ENCODE results near the gene CNP. TPM values are rescaled to one million over a fixed set of nuclear protein-coding genes. Genes with fewer than 3 reads are reported as not detected.

Gene CNP
- total RNA-seq, 1 experiment from 2014 or later, result 51.2 TPM

DNA sequence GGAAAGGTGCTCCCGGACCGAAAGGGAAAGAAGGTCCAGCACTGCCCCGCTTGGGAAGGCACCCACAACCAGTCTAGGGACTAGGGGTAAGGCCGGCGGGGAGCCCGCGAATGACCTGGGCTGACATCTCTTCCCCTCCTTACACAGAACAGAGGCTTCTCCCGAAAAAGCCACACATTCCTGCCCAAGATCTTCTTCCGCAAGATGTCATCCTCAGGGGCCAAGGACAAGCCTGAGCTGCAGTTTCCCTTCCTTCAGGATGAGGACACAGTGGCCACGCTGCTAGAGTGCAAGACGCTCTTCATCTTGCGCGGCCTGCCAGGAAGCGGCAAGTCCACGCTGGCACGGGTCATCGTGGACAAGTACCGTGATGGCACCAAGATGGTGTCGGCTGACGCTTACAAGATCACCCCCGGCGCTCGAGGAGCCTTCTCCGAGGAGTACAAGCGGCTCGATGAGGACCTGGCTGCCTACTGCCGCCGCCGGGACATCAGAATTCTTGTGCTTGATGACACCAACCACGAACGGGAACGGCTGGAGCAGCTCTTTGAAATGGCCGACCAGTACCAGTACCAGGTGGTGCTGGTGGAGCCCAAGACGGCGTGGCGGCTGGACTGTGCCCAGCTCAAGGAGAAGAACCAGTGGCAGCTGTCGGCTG, 1.5 kb downstream of the CNP start:
- Histone ChIP-seq H3K4me1 (ENCODE audit: control insufficient read depth in 1 of 2, insufficient read depth in 2 of 2, low read length in 2 of 2) (peaks cover 7 to 22% of the 10 kb centered on the region in 2 experiments), H3K9me3 (ENCODE audit: control insufficient read depth in 1 of 2, insufficient read depth in 1 of 2, low read depth in 1 of 2, low read length in 2 of 2) (no peaks in the 10 kb centered on the region), H3K9ac (ENCODE audit: low read length) (no peak overlapping the region), H3K36me3 (ENCODE audit: control insufficient read depth in 1 of 2, insufficient read depth in 2 of 2, low read length in 2 of 2) (peaks cover 15 to 29% of the 10 kb centered on the region in 2 experiments; a peak in 3 of 4 replicates), H3K9me2 (ENCODE audit: insufficient read depth) (no peaks in the 10 kb centered on the region), H3K4me3 (replicated peaks in 1 of 2; ENCODE audit: low read depth in 1 of 2, low read length in 2 of 2) (peak overlapping the region; percentile 54 to 77), H3K4me2 (ENCODE audit: low read length) (peak overlapping the region; percentile 82), H3K27ac (ENCODE audit: low read depth, low read length) (peak overlapping the region; percentile 73; the same call in 1 of the 2 replicates), H3K79me2 (ENCODE audit: insufficient read depth, low read length) (peaks cover 21% of the 10 kb centered on the region), H3K27me3 (ENCODE audit: insufficient read depth, low read length) (no peaks in the 10 kb centered on the region), H4K20me1 (ENCODE audit: insufficient read depth) (no peaks in the 10 kb centered on the region), H2AFZ (ENCODE audit: low read depth, low read length, poor library complexity, severe bottlenecking) (no peak overlapping the region)
- intact Hi-C loops (cut with micrococcal nuclease), result loop anchor here (5.0 kb wide), 1 partner anchor 49 kb away; the partner anchor contains the start of gene DNAJC7
- DNase-seq (ENCODE audit: low read depth, low spot score) (no peak), ATAC-seq (no peak)
- ChIA-PET POLR2A (interaction anchor here (1.6 to 3.0 kb wide), 2 partner anchors 13 to 50 kb away, joined by 3 to 17 read pairs; partner anchors contain the start of gene DNAJC7), RAD21 (ENCODE audit: low non-redundant PET in 1 of 2, low total read pairs in 2 of 2, uncharacterized antibody in 2 of 2, unreplicated experiment in 2 of 2) (no interaction called here), CTCF (no interaction called here)
- TF ChIP-seq TCF7L2 (IDR thresholded peaks at IDR 0.05; ENCODE audit: borderline replicate concordance, extremely low read depth, insufficient read depth, insufficient read length) (no peak), POLR2AphosphoS5 (IDR thresholded peaks at IDR 0.05; ENCODE audit: low read depth, low read length) (no peak), POLR2A (IDR thresholded peaks at IDR 0.05; ENCODE audit: borderline replicate concordance, extremely low read depth, insufficient read depth, insufficient read length) (no peak), ZFX (IDR thresholded peaks at IDR 0.05) (no peak)
- TF ChIP-seq, protein P1, sequence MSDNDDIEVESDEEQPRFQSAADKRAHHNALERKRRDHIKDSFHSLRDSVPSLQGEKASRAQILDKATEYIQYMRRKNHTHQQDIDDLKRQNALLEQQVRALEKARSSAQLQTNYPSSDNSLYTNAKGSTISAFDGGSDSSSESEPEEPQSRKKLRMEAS (IDR thresholded peaks at IDR 0.05), result no peak
- no TSS peak for BruUV-seq (replicated peaks)

DNA sequence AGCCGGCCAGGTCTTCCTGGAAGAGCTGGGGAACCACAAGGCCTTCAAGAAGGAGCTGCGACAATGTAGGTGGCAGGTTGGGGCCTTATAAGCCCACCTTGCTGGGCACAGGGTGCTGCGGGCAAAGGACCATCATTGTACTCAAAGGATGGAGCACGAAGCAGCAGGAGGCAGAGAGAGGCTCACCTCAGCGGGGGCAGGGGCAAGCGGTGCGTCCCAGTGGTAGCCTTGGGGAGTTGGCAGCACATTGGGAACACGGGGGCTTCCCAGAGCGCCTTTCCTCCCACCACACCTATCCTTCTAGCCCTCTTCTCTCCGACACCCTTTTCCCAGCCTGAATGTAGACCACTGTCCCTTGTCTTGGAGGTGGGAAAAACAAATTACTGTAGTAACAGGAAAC, 2.1 kb downstream of the CNP start:
- H3K4me3 ChIP-seq (replicated peaks in 1 of 2; ENCODE audit: low read depth in 1 of 2, low read length in 2 of 2), result no peak overlapping the region
- no peak overlapping the region for H3K4me2 ChIP-seq (ENCODE audit: low read length)
- H3K4me1 ChIP-seq (ENCODE audit: control insufficient read depth in 1 of 2, insufficient read depth in 2 of 2, low read length in 2 of 2), result peaks cover 7 to 22% of the 10 kb centered on the region in 2 experiments
- RAD21 ChIA-PET (ENCODE audit: low non-redundant PET in 1 of 2, low total read pairs in 2 of 2, uncharacterized antibody in 2 of 2, unreplicated experiment in 2 of 2), result no interaction called here
- no peaks in the 10 kb centered on the region for H3K27me3 ChIP-seq (ENCODE audit: insufficient read depth, low read length)
- no peak overlapping the region for H3K9ac ChIP-seq (ENCODE audit: low read length)
- no peaks in the 10 kb centered on the region for H3K9me3 ChIP-seq (ENCODE audit: control insufficient read depth in 1 of 2, insufficient read depth in 1 of 2, low read depth in 1 of 2, low read length in 2 of 2)
- POLR2A ChIA-PET, result interaction anchor here (1.6 kb wide), 1 partner anchor 14 kb away, joined by 3 read pairs; no protein-coding TSS in a partner anchor
- ATAC-seq, result no peak
- no peak overlapping the region for H2AFZ ChIP-seq (ENCODE audit: low read depth, low read length, poor library complexity, severe bottlenecking)
- H3K9me2 ChIP-seq (ENCODE audit: insufficient read depth), result no peaks in the 10 kb centered on the region
- peaks cover 21% of the 10 kb centered on the region for H3K79me2 ChIP-seq (ENCODE audit: insufficient read depth, low read length)
- DNase-seq (ENCODE audit: low read depth, low spot score), result no peak
- CTCF ChIA-PET, result interaction anchor here (1.1 kb wide), 1 partner anchor 133 kb away, joined by 3 read pairs; no protein-coding TSS in a partner anchor
- TF ChIP-seq CEBPB (IDR thresholded peaks at IDR 0.05; ENCODE audit: low read depth) (no peak), CBX3 (IDR thresholded peaks at IDR 0.05; ENCODE audit: low read depth) (no peak), SIN3A (IDR thresholded peaks at IDR 0.05; ENCODE audit: low read depth) (no peak)
- TF ChIP-seq, protein P1 (IDR thresholded peaks at IDR 0.05), result no peak
- TF ChIP-seq, protein P2, sequence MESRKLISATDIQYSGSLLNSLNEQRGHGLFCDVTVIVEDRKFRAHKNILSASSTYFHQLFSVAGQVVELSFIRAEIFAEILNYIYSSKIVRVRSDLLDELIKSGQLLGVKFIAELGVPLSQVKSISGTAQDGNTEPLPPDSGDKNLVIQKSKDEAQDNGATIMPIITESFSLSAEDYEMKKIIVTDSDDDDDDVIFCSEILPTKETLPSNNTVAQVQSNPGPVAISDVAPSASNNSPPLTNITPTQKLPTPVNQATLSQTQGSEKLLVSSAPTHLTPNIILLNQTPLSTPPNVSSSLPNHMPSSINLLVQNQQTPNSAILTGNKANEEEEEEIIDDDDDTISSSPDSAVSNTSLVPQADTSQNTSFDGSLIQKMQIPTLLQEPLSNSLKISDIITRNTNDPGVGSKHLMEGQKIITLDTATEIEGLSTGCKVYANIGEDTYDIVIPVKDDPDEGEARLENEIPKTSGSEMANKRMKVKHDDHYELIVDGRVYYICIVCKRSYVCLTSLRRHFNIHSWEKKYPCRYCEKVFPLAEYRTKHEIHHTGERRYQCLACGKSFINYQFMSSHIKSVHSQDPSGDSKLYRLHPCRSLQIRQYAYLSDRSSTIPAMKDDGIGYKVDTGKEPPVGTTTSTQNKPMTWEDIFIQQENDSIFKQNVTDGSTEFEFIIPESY (IDR thresholded peaks at IDR 0.05; ENCODE audit: extremely low read depth, insufficient replicate concordance, low read length), result no peak
- no peaks in the 10 kb centered on the region for H4K20me1 ChIP-seq (ENCODE audit: insufficient read depth)
- H3K36me3 ChIP-seq (ENCODE audit: control insufficient read depth in 1 of 2, insufficient read depth in 2 of 2, low read length in 2 of 2), result peaks cover 18 to 29% of the 10 kb centered on the region in 2 experiments; a peak in 3 of 4 replicates
- no peak overlapping the region for H3K27ac ChIP-seq (ENCODE audit: low read depth, low read length)
- intact Hi-C loops (cut with micrococcal nuclease), result loop anchor here (5.0 kb wide), 1 partner anchor 49 kb away; the partner anchor contains the start of gene DNAJC7
- BruUV-seq (replicated peaks), result no TSS peak
